Measurements from ENCODE around the gene ITPR1. TPM values are rescaled to one million over a fixed set of nuclear protein-coding genes. Genes with fewer than 3 reads are reported as not detected.

ITPR1 gene
- total and polyA plus RNA-seq, 2 of the 4 experiments (the other 2 are of a cell fraction), result 1.8 to 5.7 TPM

DNA sequence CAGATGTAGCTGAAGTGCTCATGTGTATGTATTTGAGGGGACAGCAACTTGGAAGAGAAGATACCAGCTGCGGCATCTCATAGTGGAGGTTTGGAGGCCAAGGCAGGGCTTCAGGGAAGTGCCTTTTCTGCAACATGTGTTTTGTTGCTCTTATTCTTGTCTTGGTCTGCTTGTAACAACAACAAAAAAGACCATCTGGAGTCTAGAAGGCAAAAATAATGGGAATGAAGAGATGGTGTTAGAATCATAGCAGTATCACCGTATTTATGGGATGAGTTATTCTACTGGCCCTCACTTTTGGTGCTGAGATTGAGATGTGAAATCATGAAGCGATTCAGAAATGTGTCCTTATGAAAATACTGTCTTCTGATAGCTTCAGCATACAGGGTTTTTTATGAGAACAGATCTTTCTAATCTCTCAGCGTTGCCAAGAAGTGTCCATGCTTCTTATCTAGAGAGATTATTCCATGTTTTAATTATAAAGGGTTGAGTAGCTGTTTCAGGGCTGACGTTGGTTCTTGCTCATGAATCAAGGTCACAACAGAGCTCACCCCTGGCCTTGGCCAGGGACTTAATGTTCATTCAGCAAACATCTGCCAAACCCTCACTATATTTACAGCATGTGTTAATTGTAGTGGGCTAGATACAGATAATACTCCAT lies 58.0 kb downstream of the ITPR1 start:
- Histone ChIP-seq H3K27ac (ENCODE audit: insufficient read depth, low read length) (no peak overlapping the region), H3K4me2 (ENCODE audit: low read depth, low read length) (no peak overlapping the region), H3K18ac (ENCODE audit: low read depth, low read length) (no peak overlapping the region), H2BK120ac (ENCODE audit: low read depth, low read length) (no peak overlapping the region), H2BK5ac (ENCODE audit: low read depth, low read length, poor library complexity, severe bottlenecking) (no peak overlapping the region), H3K56ac (ENCODE audit: extremely low read depth, insufficient read depth, low read length) (no peak overlapping the region), H3K9me3 (ENCODE audit: control insufficient read depth, insufficient read depth, low read length) (no peaks in the 10 kb centered on the region), H3K9ac (ENCODE audit: low read depth, low read length) (no peak overlapping the region), H3K79me1 (ENCODE audit: low read depth in 1 of 2, low read length in 2 of 2) (no peaks in the 10 kb centered on the region), H3K14ac (replicated peaks; ENCODE audit: low read depth, low read length) (no peak overlapping the region), H3K27me3 (ENCODE audit: control insufficient read depth, insufficient read depth, low read length) (peaks cover 2% of the 10 kb centered on the region; the same call in 1 of the 2 replicates), H2BK15ac (ENCODE audit: low read depth, low read length) (no peak overlapping the region), H4K8ac (ENCODE audit: low read depth in 2 of 2, low read length in 2 of 2) (no peak overlapping the region), H2BK20ac (ENCODE audit: low read depth, low read length) (no peak overlapping the region), H3K23ac (ENCODE audit: low read depth, low read length) (no peak overlapping the region), H3K9me1 (ENCODE audit: insufficient read depth, low read length) (no peaks in the 10 kb centered on the region), H3K4me3 (ENCODE audit: insufficient read depth, low read depth, low read length) (no peak overlapping the region), H2AK9ac (replicated peaks; ENCODE audit: low read depth, low read length, poor library complexity) (no peak overlapping the region), H3K36me3 (ENCODE audit: control insufficient read depth, insufficient read depth, low read length) (no peaks in the 10 kb centered on the region), H3K4me1 (ENCODE audit: control insufficient read depth, insufficient read depth, low read length) (no peaks in the 10 kb centered on the region; the same call in 1 of the 2 replicates), H4K91ac (ENCODE audit: insufficient read depth, low read depth, low read length) (no peak overlapping the region), H4K20me1 (ENCODE audit: insufficient read depth, low read length) (no peaks in the 10 kb centered on the region), H2AK5ac (ENCODE audit: low read depth, low read length) (no peak overlapping the region), H3K4ac (ENCODE audit: low read depth, low read length) (no peak overlapping the region), H4K5ac (ENCODE audit: low read depth, low read length) (no peak overlapping the region), H2AFZ (replicated peaks; ENCODE audit: low read length, poor library complexity) (no peak overlapping the region)
- DNase-seq, result no peak
- WGBS, 2 experiments (ENCODE audit: extremely low coverage in 2 of 2, insufficient read length in 1 of 2), result 60% methylated on average over 1 of the region's 5 CpGs; no CpG with 5 or more reads in 1 of the 2 experiments
- ChIA-PET POLR2A (ENCODE audit: unreplicated experiment) (no interaction called here), CTCF (no interaction called here)
- in situ Hi-C loops (cut with MboI; ENCODE audit: low sequenced_read_pairs) (no loop called here), intact Hi-C loops (cut with micrococcal nuclease) (no loop called here), dilution Hi-C loops (cut with HindIII; ENCODE audit: low sequenced_read_pairs, unreplicated experiment) (no loop called here)
- BruUV-seq (replicated peaks), result no TSS peak
- TF ChIP-seq RCOR1 (IDR thresholded peaks at IDR 0.05; ENCODE audit: insufficient replicate concordance, low read length) (no peak), RFX5 (IDR thresholded peaks at IDR 0.05; ENCODE audit: low read depth, low read length) (no peak), CEBPB (IDR thresholded peaks at IDR 0.05; ENCODE audit: low read depth, low read length) (no peak), SMC3 (IDR thresholded peaks at IDR 0.05; ENCODE audit: low read depth, low read length) (no peak), MXI1 (IDR thresholded peaks at IDR 0.05; ENCODE audit: borderline replicate concordance, low read depth, low read length) (no peak), RAD21 (IDR thresholded peaks at IDR 0.05; ENCODE audit: low read length) (no peak), CHD1 (IDR thresholded peaks at IDR 0.05; ENCODE audit: low read depth, low read length) (no peak), ELK1 (IDR thresholded peaks at IDR 0.05; ENCODE audit: borderline replicate concordance, low read depth, low read length) (no peak), MAFK (IDR thresholded peaks at IDR 0.05; ENCODE audit: low read depth, low read length) (no peak), POLR2A (IDR thresholded peaks at IDR 0.05; ENCODE audit: low read depth, low read length) (no peak), NFE2L2 (IDR thresholded peaks at IDR 0.05; ENCODE audit: low read depth, low read length) (no peak), FOS (IDR thresholded peaks at IDR 0.05; ENCODE audit: low read depth, low read length) (no peak), CTCF (conservative IDR thresholded peaks at IDR 0.05; ENCODE audit: low read depth, low read length) (no peak), BHLHE40 (IDR thresholded peaks at IDR 0.05; ENCODE audit: low read depth, low read length) (no peak), MAZ (IDR thresholded peaks at IDR 0.05; ENCODE audit: borderline replicate concordance, low read depth, low read length) (no peak)
- TF ChIP-seq, protein P1, sequence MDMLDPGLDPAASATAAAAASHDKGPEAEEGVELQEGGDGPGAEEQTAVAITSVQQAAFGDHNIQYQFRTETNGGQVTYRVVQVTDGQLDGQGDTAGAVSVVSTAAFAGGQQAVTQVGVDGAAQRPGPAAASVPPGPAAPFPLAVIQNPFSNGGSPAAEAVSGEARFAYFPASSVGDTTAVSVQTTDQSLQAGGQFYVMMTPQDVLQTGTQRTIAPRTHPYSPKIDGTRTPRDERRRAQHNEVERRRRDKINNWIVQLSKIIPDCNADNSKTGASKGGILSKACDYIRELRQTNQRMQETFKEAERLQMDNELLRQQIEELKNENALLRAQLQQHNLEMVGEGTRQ (IDR thresholded peaks at IDR 0.05; ENCODE audit: low read depth, low read length), result no peak
- peak; percentile 38 for ATAC-seq (ENCODE audit: low read depth)
